Measurements from ENCODE around the gene LRP8.

DNA sequence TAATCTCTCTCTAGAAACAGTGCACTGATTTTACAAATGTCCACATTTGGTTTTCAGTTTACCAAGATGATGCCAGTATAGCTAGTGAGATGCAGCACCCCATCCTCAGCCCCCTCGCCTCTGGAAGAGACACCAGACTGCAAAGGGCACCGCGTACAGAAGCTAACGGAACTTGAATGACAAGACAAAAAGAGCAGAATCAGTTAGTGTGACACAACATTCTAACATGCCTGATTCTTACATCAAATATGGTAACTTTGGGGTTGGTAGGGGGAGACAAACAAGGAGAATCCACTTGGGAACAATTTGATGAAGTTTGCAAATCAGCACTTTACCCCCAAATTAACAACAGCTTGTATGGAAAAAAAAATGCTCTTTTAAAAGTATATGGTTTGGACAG is 85.5 kb downstream of the LRP8 start:
- TF ChIP-seq CTCF (conservative IDR thresholded peaks at IDR 0.05; ENCODE audit: low read length) (no peak), EZH2phosphoT487 (IDR thresholded peaks at IDR 0.05; ENCODE audit: borderline replicate concordance) (no peak)
